Keratinocyte (primary cell): ENCODE measurements around the gene GGTLC2. TPM values are rescaled to one million over a fixed set of nuclear protein-coding genes. Genes with fewer than 3 reads are reported as not detected.
"Not testable (repeated sequence)": the region's sequence is repeated elsewhere in the genome, so short reads cannot be mapped to it uniquely, and the experiment has no call there.

Experiments used
- DNase-seq: peaks from one replicate; pipeline ENCODE4 v3.0.0-alpha.2; 2011; ENCODE audit warnings: low read depth, missing footprints, low spot score
- FAIRE-seq: peaks from 2 replicates; lab custom pipeline; 2011; peaks lifted over from hg19 to GRCh38; lab: Jason Lieb, UNC
- H2AFZ ChIP-seq: 2 replicates; pipeline ENCODE4 v1.6.0; 2012; ENCODE audit warnings: low read length, control low read depth, inconsistent platforms; ENCODE audit not compliant: control insufficient read depth
- H3K27ac ChIP-seq: 2 replicates; pipeline ENCODE4 v1.5.1; 2011; ENCODE audit warnings: low read length; ENCODE audit not compliant: control insufficient read depth, insufficient read depth
- H3K27me3 ChIP-seq: 3 replicates; pipeline ENCODE4 v1.6.0; 2011; ENCODE audit warnings: low read length; ENCODE audit not compliant: control insufficient read depth, insufficient read depth; ENCODE audit errors: extremely low read depth
- H3K36me3 ChIP-seq, 2 experiments: 2 replicates in 1 of 2; 3 replicates in 1 of 2; pipeline ENCODE4 v1.5.1; 2011; ENCODE audit warnings: low read length in 2 of 2, mild to moderate bottlenecking in 1 of 2; ENCODE audit not compliant: control insufficient read depth in 2 of 2, insufficient read depth in 2 of 2; ENCODE audit errors: extremely low read depth in 1 of 2
- H3K4me1 ChIP-seq: 3 replicates; pipeline ENCODE4 v1.5.1; 2011; ENCODE audit warnings: low read length; ENCODE audit not compliant: control insufficient read depth, insufficient read depth; ENCODE audit errors: extremely low read depth
- H3K4me2 ChIP-seq: 3 replicates; pipeline ENCODE4 v1.6.0; 2011; ENCODE audit warnings: low read depth, low read length; ENCODE audit not compliant: control insufficient read depth, insufficient read depth; ENCODE audit errors: extremely low read depth
- H3K4me3 ChIP-seq, 3 experiments: fragments of 200-600 bp in 1 of 3; sonication (generic) in 1 of 3; 2 replicates in 2 of 3; 3 replicates in 1 of 3; pipeline ENCODE4 v1.5.1; 2011 to 2016; ENCODE audit warnings: low read length in 3 of 3, mild to moderate bottlenecking in 3 of 3, control low read depth in 2 of 3, inconsistent platforms in 1 of 3, low read depth in 1 of 3, mixed read lengths in 1 of 3, mixed run types in 1 of 3, moderate library complexity in 1 of 3; ENCODE audit not compliant: control insufficient read depth in 2 of 3, insufficient read depth in 2 of 3; ENCODE audit errors: extremely low read depth in 1 of 3
- H3K79me2 ChIP-seq: 2 replicates; pipeline ENCODE4 v1.6.0; 2012; ENCODE audit warnings: low read length; ENCODE audit not compliant: control insufficient read depth, insufficient read depth
- H3K9ac ChIP-seq: 3 replicates; pipeline ENCODE4 v1.6.0; 2011; ENCODE audit warnings: low read length; ENCODE audit not compliant: control insufficient read depth, insufficient read depth; ENCODE audit errors: extremely low read depth
- H3K9me1 ChIP-seq: 3 replicates; pipeline ENCODE4 v1.6.0; 2011; ENCODE audit warnings: low read length; ENCODE audit not compliant: control insufficient read depth, insufficient read depth; ENCODE audit errors: extremely low read depth
- H3K9me3 ChIP-seq: 2 replicates; pipeline ENCODE4 v1.5.1; 2012; ENCODE audit warnings: low read depth, low read length; ENCODE audit not compliant: control insufficient read depth
- H4K20me1 ChIP-seq: 3 replicates; pipeline ENCODE4 v1.6.0; 2011; ENCODE audit warnings: low read length; ENCODE audit not compliant: control insufficient read depth, insufficient read depth; ENCODE audit errors: extremely low read depth
- dilution Hi-C: fragments of 300-500 bp; cut with MboI; formaldehyde crosslinking; loops from one replicate; pipeline ENCODE4 v1.7.0; 2020; ENCODE audit warnings: low sequenced_read_pairs; ENCODE audit not compliant: extremely low pct_ligation_motif_present
- polyA plus RNA-seq, 5 experiments: library from polyadenylated mRNA; depleted of rRNA in 3 of 5; stranded (reverse) in 3 of 5; stranded (forward) in 1 of 5; unstranded in 1 of 5; fragments of >200 nt; gene quantifications; 1 replicate in 1 of 5; 2 replicates in 3 of 5; 3 replicates in 1 of 5; pipeline versions ENCODE4 v1.2.1 to v1.2.3, GENCODE V29; 2011 to 2012; ENCODE audit warnings: missing spikeins in 2 of 5, low read depth in 1 of 5, low replicate concordance in 1 of 5

GGTLC2 gene
- polyA plus RNA-seq, 1 donor (not counting 4 experiments of a cell fraction or from before 2014, with no cell fraction given): not detected

- H3K9me3 ChIP-seq, DNase-seq, H3K36me3 ChIP-seq, H3K27ac ChIP-seq, H3K4me3 ChIP-seq, H3K27me3 ChIP-seq, FAIRE-seq, dilution Hi-C loops, H3K4me2 ChIP-seq, H3K79me2 ChIP-seq, H2AFZ ChIP-seq, H3K9ac ChIP-seq, H3K9me1 ChIP-seq, H4K20me1 ChIP-seq, H3K4me1 ChIP-seq: not testable (repeated sequence)
Measured at GRCh38 chr22:22651593-22651992, 7.2 kb downstream of the GGTLC2 start.

- H3K4me3 ChIP-seq, H3K4me1 ChIP-seq, H4K20me1 ChIP-seq, dilution Hi-C loops, H3K9ac ChIP-seq, H3K9me3 ChIP-seq, FAIRE-seq, H2AFZ ChIP-seq, H3K79me2 ChIP-seq, H3K4me2 ChIP-seq, H3K27me3 ChIP-seq, H3K36me3 ChIP-seq, H3K9me1 ChIP-seq, H3K27ac ChIP-seq, DNase-seq: not testable (repeated sequence)
Measured at GRCh38 chr22:22652102-22652501, 7.7 kb downstream of the GGTLC2 start.

- not testable (repeated sequence) for H3K79me2 ChIP-seq
Measured at GRCh38 chr22:22652573-22652972, 8.2 kb downstream of the GGTLC2 start.

GRCh38 chr22:22653677-22654381 lies 9.4 kb downstream of the GGTLC2 start:
- DNase-seq, H3K4me1 ChIP-seq, H3K4me2 ChIP-seq, H2AFZ ChIP-seq, H3K27me3 ChIP-seq, H3K4me3 ChIP-seq, H3K9me1 ChIP-seq, H3K79me2 ChIP-seq, H3K9me3 ChIP-seq, H3K36me3 ChIP-seq, H3K27ac ChIP-seq, H3K9ac ChIP-seq, H4K20me1 ChIP-seq, FAIRE-seq, dilution Hi-C loops: not testable (repeated sequence)

More at GRCh38 chr22:22652573-22652972, 8.2 kb downstream of the GGTLC2 start:
- H2AFZ ChIP-seq, H3K9me1 ChIP-seq, H3K4me2 ChIP-seq, dilution Hi-C loops, H3K27ac ChIP-seq, H3K4me3 ChIP-seq, H4K20me1 ChIP-seq, H3K4me1 ChIP-seq, FAIRE-seq, DNase-seq, H3K9me3 ChIP-seq, H3K36me3 ChIP-seq, H3K9ac ChIP-seq, H3K27me3 ChIP-seq: not testable (repeated sequence)
